Measurements from ENCODE around the gene MAPK8IP3. TPM values are rescaled to one million over a fixed set of nuclear protein-coding genes. Genes with fewer than 3 reads are reported as not detected.

MAPK8IP3 gene
- total RNA-seq, 1 experiment from 2014 or later, result 72.3 TPM

DNA sequence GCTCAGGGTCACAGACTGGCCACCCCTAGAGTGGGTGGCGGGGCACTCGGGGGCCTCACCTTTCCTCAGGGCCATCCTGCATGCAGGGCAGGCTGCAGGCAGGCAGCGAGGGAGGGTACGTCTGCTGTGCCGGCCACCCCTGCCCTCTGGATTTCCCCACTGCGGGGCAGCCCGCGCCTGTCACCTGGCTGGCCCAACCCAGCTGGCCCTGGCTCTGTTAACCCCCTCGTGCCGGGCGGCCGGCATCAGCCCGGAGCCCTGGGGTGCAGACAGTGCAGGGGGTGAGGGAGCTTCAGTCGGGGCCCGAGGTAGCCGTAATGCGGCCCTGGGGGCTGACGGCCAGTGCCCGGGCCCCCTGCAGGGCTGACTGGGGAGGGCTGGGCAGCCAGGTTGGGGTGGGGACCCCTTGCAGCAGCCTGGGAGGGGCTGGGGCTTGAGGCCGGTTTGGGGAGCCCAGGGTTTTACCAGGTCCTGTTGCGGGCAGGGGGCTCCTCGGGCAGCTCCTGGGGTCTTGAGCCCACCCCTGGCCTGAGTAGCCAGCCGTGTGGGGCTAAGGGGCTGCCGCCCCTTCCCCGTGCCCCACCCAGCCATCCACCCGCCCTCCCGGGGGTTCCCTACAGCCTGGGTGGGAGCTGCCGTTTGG lies 87.7 kb downstream of the MAPK8IP3 start, which contains the start of gene IGFALS:
Gene IGFALS, minus strand, starts transcription at position 128 of the 643 bp plus-strand sequence. Its CDS starts 53 bp downstream, at position 75.
- DNase-seq (ENCODE audit: low spot score) (no peak), ATAC-seq (no peak)
- no peak for TF ChIP-seq NFYB (CRISPR knock-in tag; conservative IDR thresholded peaks at IDR 0.05; ENCODE audit: low read depth)
- no peak for TF ChIP-seq TEAD1 (CRISPR knock-in tag; IDR thresholded peaks at IDR 0.05)
- TF ChIP-seq GABPB1 (CRISPR knock-in tag; IDR thresholded peaks at IDR 0.05), result no peak
- TF ChIP-seq KAT7 (CRISPR knock-in tag; IDR thresholded peaks at IDR 0.05; ENCODE audit: borderline replicate concordance), result no peak
- TF ChIP-seq, protein P1, sequence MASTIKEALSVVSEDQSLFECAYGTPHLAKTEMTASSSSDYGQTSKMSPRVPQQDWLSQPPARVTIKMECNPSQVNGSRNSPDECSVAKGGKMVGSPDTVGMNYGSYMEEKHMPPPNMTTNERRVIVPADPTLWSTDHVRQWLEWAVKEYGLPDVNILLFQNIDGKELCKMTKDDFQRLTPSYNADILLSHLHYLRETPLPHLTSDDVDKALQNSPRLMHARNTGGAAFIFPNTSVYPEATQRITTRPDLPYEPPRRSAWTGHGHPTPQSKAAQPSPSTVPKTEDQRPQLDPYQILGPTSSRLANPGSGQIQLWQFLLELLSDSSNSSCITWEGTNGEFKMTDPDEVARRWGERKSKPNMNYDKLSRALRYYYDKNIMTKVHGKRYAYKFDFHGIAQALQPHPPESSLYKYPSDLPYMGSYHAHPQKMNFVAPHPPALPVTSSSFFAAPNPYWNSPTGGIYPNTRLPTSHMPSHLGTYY (CRISPR knock-in tag; IDR thresholded peaks at IDR 0.05), result no peak
- no peak for TF ChIP-seq ATF1 (CRISPR knock-in tag; IDR thresholded peaks at IDR 0.05)
- no peak for TF ChIP-seq NFE2L1 (CRISPR knock-in tag; IDR thresholded peaks at IDR 0.05)
- no peak for TF ChIP-seq SOX15 (CRISPR knock-in tag; IDR thresholded peaks at IDR 0.05)
- TF ChIP-seq, protein P2, sequence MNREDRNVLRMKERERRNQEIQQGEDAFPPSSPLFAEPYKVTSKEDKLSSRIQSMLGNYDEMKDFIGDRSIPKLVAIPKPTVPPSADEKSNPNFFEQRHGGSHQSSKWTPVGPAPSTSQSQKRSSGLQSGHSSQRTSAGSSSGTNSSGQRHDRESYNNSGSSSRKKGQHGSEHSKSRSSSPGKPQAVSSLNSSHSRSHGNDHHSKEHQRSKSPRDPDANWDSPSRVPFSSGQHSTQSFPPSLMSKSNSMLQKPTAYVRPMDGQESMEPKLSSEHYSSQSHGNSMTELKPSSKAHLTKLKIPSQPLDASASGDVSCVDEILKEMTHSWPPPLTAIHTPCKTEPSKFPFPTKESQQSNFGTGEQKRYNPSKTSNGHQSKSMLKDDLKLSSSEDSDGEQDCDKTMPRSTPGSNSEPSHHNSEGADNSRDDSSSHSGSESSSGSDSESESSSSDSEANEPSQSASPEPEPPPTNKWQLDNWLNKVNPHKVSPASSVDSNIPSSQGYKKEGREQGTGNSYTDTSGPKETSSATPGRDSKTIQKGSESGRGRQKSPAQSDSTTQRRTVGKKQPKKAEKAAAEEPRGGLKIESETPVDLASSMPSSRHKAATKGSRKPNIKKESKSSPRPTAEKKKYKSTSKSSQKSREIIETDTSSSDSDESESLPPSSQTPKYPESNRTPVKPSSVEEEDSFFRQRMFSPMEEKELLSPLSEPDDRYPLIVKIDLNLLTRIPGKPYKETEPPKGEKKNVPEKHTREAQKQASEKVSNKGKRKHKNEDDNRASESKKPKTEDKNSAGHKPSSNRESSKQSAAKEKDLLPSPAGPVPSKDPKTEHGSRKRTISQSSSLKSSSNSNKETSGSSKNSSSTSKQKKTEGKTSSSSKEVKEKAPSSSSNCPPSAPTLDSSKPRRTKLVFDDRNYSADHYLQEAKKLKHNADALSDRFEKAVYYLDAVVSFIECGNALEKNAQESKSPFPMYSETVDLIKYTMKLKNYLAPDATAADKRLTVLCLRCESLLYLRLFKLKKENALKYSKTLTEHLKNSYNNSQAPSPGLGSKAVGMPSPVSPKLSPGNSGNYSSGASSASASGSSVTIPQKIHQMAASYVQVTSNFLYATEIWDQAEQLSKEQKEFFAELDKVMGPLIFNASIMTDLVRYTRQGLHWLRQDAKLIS (CRISPR knock-in tag; IDR thresholded peaks at IDR 0.05; ENCODE audit: borderline replicate concordance), result no peak
- TF ChIP-seq EMX1 (CRISPR knock-in tag; IDR thresholded peaks at IDR 0.05), result no peak
- TF ChIP-seq ZNF671 (CRISPR knock-in tag; IDR thresholded peaks at IDR 0.05), result no peak
- no peak for TF ChIP-seq JAZF1 (CRISPR knock-in tag; IDR thresholded peaks at IDR 0.05)
- no peak for TF ChIP-seq PRRX2 (CRISPR knock-in tag; IDR thresholded peaks at IDR 0.05)
- TF ChIP-seq, protein P3, sequence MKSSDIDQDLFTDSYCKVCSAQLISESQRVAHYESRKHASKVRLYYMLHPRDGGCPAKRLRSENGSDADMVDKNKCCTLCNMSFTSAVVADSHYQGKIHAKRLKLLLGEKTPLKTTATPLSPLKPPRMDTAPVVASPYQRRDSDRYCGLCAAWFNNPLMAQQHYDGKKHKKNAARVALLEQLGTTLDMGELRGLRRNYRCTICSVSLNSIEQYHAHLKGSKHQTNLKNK (CRISPR knock-in tag; IDR thresholded peaks at IDR 0.05), result no peak
- TF ChIP-seq, protein P4, sequence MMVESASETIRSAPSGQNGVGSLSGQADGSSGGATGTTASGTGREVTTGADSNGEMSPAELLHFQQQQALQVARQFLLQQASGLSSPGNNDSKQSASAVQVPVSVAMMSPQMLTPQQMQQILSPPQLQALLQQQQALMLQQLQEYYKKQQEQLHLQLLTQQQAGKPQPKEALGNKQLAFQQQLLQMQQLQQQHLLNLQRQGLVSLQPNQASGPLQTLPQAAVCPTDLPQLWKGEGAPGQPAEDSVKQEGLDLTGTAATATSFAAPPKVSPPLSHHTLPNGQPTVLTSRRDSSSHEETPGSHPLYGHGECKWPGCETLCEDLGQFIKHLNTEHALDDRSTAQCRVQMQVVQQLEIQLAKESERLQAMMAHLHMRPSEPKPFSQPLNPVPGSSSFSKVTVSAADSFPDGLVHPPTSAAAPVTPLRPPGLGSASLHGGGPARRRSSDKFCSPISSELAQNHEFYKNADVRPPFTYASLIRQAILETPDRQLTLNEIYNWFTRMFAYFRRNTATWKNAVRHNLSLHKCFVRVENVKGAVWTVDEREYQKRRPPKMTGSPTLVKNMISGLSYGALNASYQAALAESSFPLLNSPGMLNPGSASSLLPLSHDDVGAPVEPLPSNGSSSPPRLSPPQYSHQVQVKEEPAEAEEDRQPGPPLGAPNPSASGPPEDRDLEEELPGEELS (CRISPR knock-in tag; IDR thresholded peaks at IDR 0.05), result no peak
- Mint-ChIP-seq H3K36me3 (peaks cover 11% of the 10 kb centered on the region), H3K9me3 (peaks cover 12% of the 10 kb centered on the region), H3K27me3 (ENCODE audit: low read depth) (no peaks in the 10 kb centered on the region; the same call in 1 of the 2 replicates), H3K4me1 (no peaks in the 10 kb centered on the region), H3K4me3 (no peak within 1 kb of the TSS), H3K27ac (no peak within 1 kb of the TSS)
- POLR2A ChIA-PET, result interaction anchor here (0.9 to 1.2 kb wide), 2 partner anchors 11 to 34 kb away, joined by 3 read pairs; partner anchors contain the start of genes NUBP2 and SPSB3
- CTCF ChIA-PET, result interaction anchor here (1.0 to 1.6 kb wide), 2 partner anchors 30 to 130 kb away, joined by 3 to 5 read pairs; no protein-coding TSS in a partner anchor

DNA sequence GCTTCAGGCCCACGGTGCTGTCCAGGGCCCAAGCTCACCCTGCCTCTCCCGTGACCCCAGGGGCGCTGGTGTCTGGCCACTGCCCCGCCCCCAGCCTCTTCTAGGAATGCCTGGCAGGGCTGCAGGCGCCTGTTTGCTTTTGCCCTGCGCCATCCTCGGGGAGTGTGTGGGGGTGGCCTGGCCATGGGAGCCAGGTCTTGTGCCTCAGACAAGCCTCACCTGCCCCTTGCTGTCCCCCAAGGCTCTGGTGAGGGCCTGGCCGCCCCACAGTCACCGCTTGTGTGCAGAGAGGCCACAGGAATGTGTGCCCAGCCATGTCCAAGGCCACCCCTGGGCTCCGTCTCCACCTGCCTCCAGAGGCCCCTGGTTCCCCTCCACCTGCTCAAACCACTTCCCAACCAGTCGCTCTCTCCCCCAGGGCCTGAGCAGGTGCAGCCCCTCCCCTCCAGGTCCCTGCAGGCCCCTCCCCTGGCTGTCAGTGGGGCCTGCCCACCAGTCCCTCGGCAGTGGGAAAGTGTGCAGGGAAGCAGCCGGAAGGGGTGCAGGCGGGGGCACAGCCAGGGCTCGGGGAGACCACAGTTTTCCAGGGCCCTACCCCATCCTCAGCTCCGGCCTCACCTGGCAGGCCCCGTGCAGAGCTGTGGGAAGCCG lies 88.4 kb downstream of the MAPK8IP3 start:
- Mint-ChIP-seq H3K27me3 (ENCODE audit: low read depth) (peaks cover under 1% of the 10 kb centered on the region), H3K9me3 (peaks cover 19% of the 10 kb centered on the region), H3K4me1 (no peaks in the 10 kb centered on the region), H3K27ac (no peak overlapping the region), H3K4me3 (no peak overlapping the region), H3K36me3 (peaks cover 11% of the 10 kb centered on the region)
- ATAC-seq, result no peak
- TF ChIP-seq GABPB1 (CRISPR knock-in tag; IDR thresholded peaks at IDR 0.05), result peak; percentile 36; the same call in 1 of the 2 replicates
- TF ChIP-seq, protein P5, sequence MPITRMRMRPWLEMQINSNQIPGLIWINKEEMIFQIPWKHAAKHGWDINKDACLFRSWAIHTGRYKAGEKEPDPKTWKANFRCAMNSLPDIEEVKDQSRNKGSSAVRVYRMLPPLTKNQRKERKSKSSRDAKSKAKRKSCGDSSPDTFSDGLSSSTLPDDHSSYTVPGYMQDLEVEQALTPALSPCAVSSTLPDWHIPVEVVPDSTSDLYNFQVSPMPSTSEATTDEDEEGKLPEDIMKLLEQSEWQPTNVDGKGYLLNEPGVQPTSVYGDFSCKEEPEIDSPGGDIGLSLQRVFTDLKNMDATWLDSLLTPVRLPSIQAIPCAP (CRISPR knock-in tag; IDR thresholded peaks at IDR 0.05), result no peak
- no peak for DNase-seq (ENCODE audit: low spot score)
- CTCF ChIA-PET, result interaction anchor here (1.0 to 1.6 kb wide), 2 partner anchors 29 to 129 kb away, joined by 3 to 5 read pairs; no protein-coding TSS in a partner anchor
- POLR2A ChIA-PET, result interaction anchor here (0.6 to 0.9 kb wide), 2 partner anchors 20 to 33 kb away, joined by 3 read pairs; no protein-coding TSS in a partner anchor
